ENCODE results near the gene NPM3. TPM values are rescaled to one million over a fixed set of nuclear protein-coding genes. Genes with fewer than 3 reads are reported as not detected.
A peak's percentile ranks its signal among the peaks of the same experiment; 100 is the strongest.

NPM3 gene
- total RNA-seq, 4 donors from 2014 or later = 9.0 to 27.3 (median 20.7) TPM

DNA sequence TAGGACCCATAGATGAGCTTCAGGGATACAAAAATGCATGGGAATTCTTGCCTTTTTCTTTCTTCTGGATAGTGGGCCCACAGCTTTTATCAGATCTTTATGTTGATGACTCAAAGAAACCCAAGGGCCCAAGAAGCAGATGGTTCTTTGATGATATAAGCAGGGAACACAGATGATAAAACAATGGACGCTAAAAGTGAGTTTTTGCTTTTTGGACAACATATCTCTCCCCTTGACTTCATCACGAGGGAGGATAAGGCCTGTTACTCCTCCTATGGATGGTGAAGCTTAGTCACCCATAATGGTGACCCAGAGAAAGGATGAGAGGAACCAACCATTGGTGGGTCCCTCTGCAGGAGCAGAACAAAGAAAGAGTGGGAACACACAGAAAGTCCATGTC, 41.5 kb upstream of the NPM3 start:
- intact Hi-C loops (cut with DNase I) = no loop called here
- H3K4me3 ChIP-seq (replicated peaks in 1 of 3) = no peak overlapping the region
- WGBS, 2 donors = 87 to 94% methylated on average over 2 of the region's 2 CpGs
- no peaks in the 10 kb centered on the region for H3K36me3 ChIP-seq
- H3K9me3 ChIP-seq = no peaks in the 10 kb centered on the region
- H3K27ac ChIP-seq = no peak overlapping the region
- peaks cover under 1 to 4% of the 10 kb centered on the region in 2 donors for H3K4me1 ChIP-seq
- TF ChIP-seq POLR2A (IDR thresholded peaks at IDR 0.05) = no peak
- TF ChIP-seq, protein P1, sequence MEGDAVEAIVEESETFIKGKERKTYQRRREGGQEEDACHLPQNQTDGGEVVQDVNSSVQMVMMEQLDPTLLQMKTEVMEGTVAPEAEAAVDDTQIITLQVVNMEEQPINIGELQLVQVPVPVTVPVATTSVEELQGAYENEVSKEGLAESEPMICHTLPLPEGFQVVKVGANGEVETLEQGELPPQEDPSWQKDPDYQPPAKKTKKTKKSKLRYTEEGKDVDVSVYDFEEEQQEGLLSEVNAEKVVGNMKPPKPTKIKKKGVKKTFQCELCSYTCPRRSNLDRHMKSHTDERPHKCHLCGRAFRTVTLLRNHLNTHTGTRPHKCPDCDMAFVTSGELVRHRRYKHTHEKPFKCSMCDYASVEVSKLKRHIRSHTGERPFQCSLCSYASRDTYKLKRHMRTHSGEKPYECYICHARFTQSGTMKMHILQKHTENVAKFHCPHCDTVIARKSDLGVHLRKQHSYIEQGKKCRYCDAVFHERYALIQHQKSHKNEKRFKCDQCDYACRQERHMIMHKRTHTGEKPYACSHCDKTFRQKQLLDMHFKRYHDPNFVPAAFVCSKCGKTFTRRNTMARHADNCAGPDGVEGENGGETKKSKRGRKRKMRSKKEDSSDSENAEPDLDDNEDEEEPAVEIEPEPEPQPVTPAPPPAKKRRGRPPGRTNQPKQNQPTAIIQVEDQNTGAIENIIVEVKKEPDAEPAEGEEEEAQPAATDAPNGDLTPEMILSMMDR (IDR thresholded peaks at IDR 0.05) = no peak
- no peak for DNase-seq
- H3K27me3 ChIP-seq = no peaks in the 10 kb centered on the region

DNA sequence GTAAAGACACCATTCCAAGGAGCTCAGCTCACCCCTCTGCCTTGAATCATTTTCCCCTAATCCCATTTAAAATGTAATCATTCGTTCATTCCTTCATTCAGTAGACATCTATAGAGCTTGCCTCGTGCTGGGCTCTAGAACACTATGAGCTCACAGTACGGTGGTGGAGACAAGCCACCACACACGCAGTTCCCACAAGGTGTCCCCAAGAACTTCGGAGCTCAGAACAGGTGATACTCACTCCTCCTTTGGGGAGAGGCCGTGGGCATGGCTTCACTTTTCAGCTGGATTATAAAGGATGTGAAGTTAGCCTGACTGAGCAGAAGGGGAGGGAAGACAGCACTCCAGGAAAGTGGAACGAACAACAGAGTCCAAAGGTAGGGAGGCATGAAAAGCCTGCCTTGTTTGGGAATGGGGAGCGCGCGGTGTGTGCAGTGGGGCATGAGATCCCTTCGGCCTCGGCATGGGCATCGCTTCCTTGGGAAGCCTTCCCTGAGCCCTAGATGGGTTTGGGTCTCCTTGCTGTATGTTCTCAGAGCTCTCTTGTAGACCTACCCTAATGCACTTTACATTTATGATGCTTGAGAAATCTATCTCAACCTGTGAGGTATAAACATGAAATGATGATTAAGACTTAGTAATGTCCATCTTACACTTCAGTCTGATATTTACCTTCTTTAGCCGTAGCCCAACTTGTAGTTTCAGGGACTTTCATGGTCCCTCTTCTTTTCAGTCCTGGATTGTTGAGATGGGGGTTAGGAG, 35.8 kb upstream of the NPM3 start:
- Histone ChIP-seq H3K27ac (peak overlapping the region; percentile 61 to 97 (median 86)), H3K27me3 (no peaks in the 10 kb centered on the region), H3K36me3 (no peaks in the 10 kb centered on the region), H3K4me3 (replicated peaks in 1 of 3) (peak overlapping the region in 1 of 3 donors; percentile 23), H3K4me1 (peaks cover 17 to 22% of the 10 kb centered on the region in 2 donors), H3K9me3 (no peaks in the 10 kb centered on the region)
- intact Hi-C loops (cut with DNase I) = no loop called here
- 13 to 15% methylated on average over 14 of the region's 14 CpGs for WGBS, 2 donors
- DNase-seq = peak; percentile 43 to 47
- TF ChIP-seq POLR2A (IDR thresholded peaks at IDR 0.05) = no peak
- TF ChIP-seq, protein P1 (IDR thresholded peaks at IDR 0.05) = no peak

DNA sequence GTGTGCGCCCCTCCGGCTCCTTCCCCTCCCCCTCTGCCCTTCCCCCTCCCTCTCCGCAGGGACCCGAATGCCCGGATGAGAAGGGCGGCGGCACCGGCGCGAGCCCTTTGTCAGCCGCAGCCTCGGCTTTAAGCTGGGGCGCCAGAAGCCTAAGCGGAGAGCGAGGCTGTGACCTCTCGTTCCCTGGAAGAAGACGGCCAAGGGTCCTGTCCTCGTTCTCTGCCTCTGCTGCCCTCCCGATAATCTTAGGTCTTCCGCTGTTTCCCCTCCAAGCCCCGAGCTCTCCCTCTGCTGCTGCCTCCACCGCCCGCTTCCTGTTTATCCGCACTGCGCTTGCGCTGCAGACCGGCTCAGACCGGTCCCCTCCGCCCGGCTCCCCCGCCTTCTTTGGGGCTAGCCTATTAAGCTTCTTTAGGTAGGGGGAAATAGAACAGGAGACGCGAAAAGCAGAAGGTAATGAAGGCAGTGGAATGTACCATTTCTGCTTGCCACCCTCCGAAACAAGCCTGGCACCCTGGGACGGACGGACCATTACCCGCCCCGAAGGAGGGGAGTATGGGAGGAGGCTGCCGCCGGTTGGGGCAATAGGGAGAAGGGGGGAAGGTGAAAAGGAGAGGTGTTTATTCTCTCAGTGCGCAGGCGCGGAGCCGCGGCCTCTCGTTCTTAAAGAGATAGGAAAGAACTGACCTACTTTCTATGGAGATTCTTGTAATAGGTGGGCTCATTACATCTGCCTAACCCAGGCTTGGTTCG, 35.0 kb upstream of the NPM3 start, which contains the start of gene OGA:
TSS of gene OGA (minus strand) at position 326 of the 753 bp plus-strand sequence. CDS start 422 bp downstream, outside the sequence.
- 0% methylated on average over 29 to 47 of the region's 47 CpGs for WGBS, 2 donors
- Histone ChIP-seq H3K27ac (peak within 1 kb of the TSS; percentile 65 to 97 (median 86)), H3K9me3 (no peaks in the 10 kb centered on the region), H3K36me3 (no peaks in the 10 kb centered on the region), H3K4me3 (replicated peaks in 1 of 3) (peak within 1 kb of the TSS; percentile 77 to 92 (median 84)), H3K27me3 (no peaks in the 10 kb centered on the region), H3K4me1 (peaks cover 22 to 25% of the 10 kb centered on the region in 2 donors)
- peak; percentile 98 to 99 for DNase-seq
- intact Hi-C loops (cut with DNase I) = no loop called here
- peak; percentile 94 to 98 for TF ChIP-seq POLR2A (IDR thresholded peaks at IDR 0.05)
- TF ChIP-seq, protein P1 (IDR thresholded peaks at IDR 0.05) = peak in 1 of 6 experiments; percentile 18

DNA sequence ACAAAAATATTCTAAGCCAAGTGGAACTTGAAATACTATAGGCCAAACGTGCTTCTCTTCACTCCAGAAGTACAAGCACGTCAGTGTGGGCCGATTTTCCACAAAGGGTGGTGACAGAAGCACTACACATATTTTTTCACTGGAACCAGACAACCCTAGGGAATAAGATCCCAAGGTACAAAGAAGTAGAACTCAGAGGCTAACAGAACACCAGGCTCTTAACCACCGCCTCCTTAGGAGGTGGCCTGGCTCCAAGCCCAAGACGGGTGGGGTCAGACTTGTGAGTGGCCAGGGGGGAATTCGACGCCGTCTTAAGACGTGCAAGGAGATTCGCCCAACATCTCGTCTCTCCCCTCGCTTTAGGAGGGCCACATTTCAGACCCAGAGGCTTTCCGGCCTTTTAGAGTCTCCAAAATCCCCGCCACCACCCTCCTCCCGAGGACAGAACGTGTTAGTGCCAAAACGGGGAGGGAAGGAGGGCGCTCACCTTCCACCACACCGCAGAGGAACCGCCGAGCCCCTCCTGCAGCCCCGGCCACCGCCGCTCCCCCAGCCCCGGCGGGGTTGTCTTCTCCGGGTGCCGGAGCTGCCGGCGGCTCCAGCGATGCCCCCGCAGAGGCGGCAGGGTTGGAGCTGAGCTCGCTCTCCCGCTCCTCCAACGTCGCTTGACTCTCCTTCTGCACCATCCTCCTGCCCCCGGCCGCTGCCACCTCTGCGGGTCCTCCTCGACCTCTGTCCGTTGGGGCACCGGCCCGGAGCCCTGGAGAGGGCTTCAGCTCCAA, 34.3 kb upstream of the NPM3 start:
- Histone ChIP-seq H3K4me3 (replicated peaks in 1 of 3) (peak overlapping the region; percentile 77 to 92 (median 84)), H3K27ac (peak overlapping the region; percentile 65 to 97 (median 86)), H3K36me3 (no peaks in the 10 kb centered on the region), H3K27me3 (no peaks in the 10 kb centered on the region), H3K9me3 (no peaks in the 10 kb centered on the region), H3K4me1 (peaks cover 22 to 25% of the 10 kb centered on the region in 2 donors)
- intact Hi-C loops (cut with DNase I) = no loop called here
- DNase-seq = peak; percentile 88 to 90
- WGBS, 2 donors = 1% methylated on average over 36 to 39 of the region's 44 CpGs
- TF ChIP-seq, protein P1 (IDR thresholded peaks at IDR 0.05) = no peak
- TF ChIP-seq POLR2A (IDR thresholded peaks at IDR 0.05) = peak in 1 of 2 donors; percentile 27
